ENCODE data around the gene JAGN1. TPM values are rescaled to one million over a fixed set of nuclear protein-coding genes. Genes with fewer than 3 reads are reported as not detected.
"Not testable (repeated sequence)": the region's sequence is repeated elsewhere in the genome, so short reads cannot be mapped to it uniquely, and the experiment has no call there.

JAGN1 gene
- total RNA-seq, 2 experiments from 2014 or later, result 14.4 to 15.1 TPM

- intact Hi-C loops (cut with DNase I, micrococcal nuclease), result loop anchor here (2.0 to 10.0 kb wide), 3 partner anchors 51 to 349 kb away; partner anchors contain the start of genes EMC3 (in 1 of the 2) and VHL (in 1 of the 2)
- DNase-seq, result no peak
- Mint-ChIP-seq H3K9me3 (no peaks in the 10 kb centered on the region), H3K27ac (peak overlapping the region; percentile 99), H3K27me3 (no peaks in the 10 kb centered on the region), H3K36me3 (ENCODE audit: low read depth) (peaks cover 38% of the 10 kb centered on the region), H3K4me1 (ENCODE audit: low read depth) (peaks cover 57% of the 10 kb centered on the region), H3K4me3 (no peak overlapping the region)
- ATAC-seq (ENCODE audit: poor library complexity), result no peak
- no peaks in the 10 kb centered on the region for H3K9me3 ChIP-seq (ENCODE audit: control insufficient read depth in 1 of 2, insufficient read depth in 1 of 2, low read length in 2 of 2)
- H3K27ac ChIP-seq (ENCODE audit: low read depth in 1 of 2, low read length in 2 of 2), result no peak overlapping the region
- H3K4me1 ChIP-seq (ENCODE audit: insufficient read depth, low read length), result peaks cover 45% of the 10 kb centered on the region
- H3K4me3 ChIP-seq (ENCODE audit: low read length), result no peak overlapping the region
- H3K36me3 ChIP-seq (ENCODE audit: insufficient read depth, low read length), result peaks cover 30% of the 10 kb centered on the region
- TF ChIP-seq CTCF (IDR thresholded peaks at IDR 0.05), result no peak
- POLR2A ChIA-PET, result interaction anchor here (4.1 to 5.1 kb wide), 2 partner anchors 11 to 15 kb away, joined by 66 to 86 read pairs; partner anchors contain the start of gene PRRT3
- H3K27me3 ChIP-seq (ENCODE audit: control insufficient read depth in 1 of 2, insufficient read depth in 2 of 2, low read length in 2 of 2), result no peaks in the 10 kb centered on the region
- CTCF ChIA-PET, result interaction anchor here (1.9 kb wide), 1 partner anchor 15 kb away, joined by 4 read pairs; the partner anchor contains the start of gene PRRT3
Measured at GRCh38 chr3:9935966-9936510, 45.6 kb downstream of the JAGN1 start.

GRCh38 chr3:9937486-9938238 lies 47.3 kb downstream of the JAGN1 start:
- intact Hi-C loops (cut with DNase I, micrococcal nuclease), result loop anchor here in 1 of 2 experiments (10.0 kb wide), 2 partner anchors 207 to 347 kb away; partner anchors contain the start of gene VHL

GRCh38 chr3:9938966-9939365 lies 48.6 kb downstream of the JAGN1 start:
- ChIA-PET POLR2A (no interaction called here), CTCF (no interaction called here)
- Histone ChIP-seq H3K27ac (ENCODE audit: low read depth in 1 of 2, low read length in 2 of 2) (no peak overlapping the region), H3K4me1 (ENCODE audit: insufficient read depth, low read length) (peaks cover 23% of the 10 kb centered on the region), H3K4me3 (ENCODE audit: low read length) (no peak overlapping the region), H3K36me3 (ENCODE audit: insufficient read depth, low read length) (peaks cover 36% of the 10 kb centered on the region), H3K9me3 (ENCODE audit: control insufficient read depth in 1 of 2, insufficient read depth in 1 of 2, low read length in 2 of 2) (no peaks in the 10 kb centered on the region), H3K27me3 (ENCODE audit: control insufficient read depth in 1 of 2, insufficient read depth in 2 of 2, low read length in 2 of 2) (no peaks in the 10 kb centered on the region)
- no peak overlapping the region for H3K4me3 Mint-ChIP-seq
- DNase-seq (no peak), ATAC-seq (ENCODE audit: poor library complexity) (no peak)
- no peak for TF ChIP-seq CTCF (IDR thresholded peaks at IDR 0.05)
- intact Hi-C loops (cut with DNase I, micrococcal nuclease), result loop anchor here in 1 of 2 experiments (10.0 kb wide), 2 partner anchors 206 to 346 kb away; partner anchors contain the start of gene VHL
- no peaks in the 10 kb centered on the region for H3K9me3 Mint-ChIP-seq
- peaks cover 31% of the 10 kb centered on the region for H3K4me1 Mint-ChIP-seq (ENCODE audit: low read depth)
- no peak overlapping the region for H3K27ac Mint-ChIP-seq
- H3K27me3 Mint-ChIP-seq, result no peaks in the 10 kb centered on the region
- peaks cover 51% of the 10 kb centered on the region for H3K36me3 Mint-ChIP-seq (ENCODE audit: low read depth)

More at GRCh38 chr3:9937486-9938238, 47.3 kb downstream of the JAGN1 start:
- Histone ChIP-seq H3K36me3 (ENCODE audit: insufficient read depth, low read length) (peaks cover 36% of the 10 kb centered on the region), H3K4me1 (ENCODE audit: insufficient read depth, low read length) (peaks cover 33% of the 10 kb centered on the region), H3K9me3 (ENCODE audit: control insufficient read depth in 1 of 2, insufficient read depth in 1 of 2, low read length in 2 of 2) (no peaks in the 10 kb centered on the region), H3K27ac (ENCODE audit: low read depth in 1 of 2, low read length in 2 of 2) (no peak overlapping the region), H3K4me3 (ENCODE audit: low read length) (no peak overlapping the region), H3K27me3 (ENCODE audit: control insufficient read depth in 1 of 2, insufficient read depth in 2 of 2, low read length in 2 of 2) (no peaks in the 10 kb centered on the region)
- ATAC-seq (ENCODE audit: poor library complexity), result no peak
- TF ChIP-seq CTCF (IDR thresholded peaks at IDR 0.05), result no peak
- DNase-seq, result no peak
- POLR2A ChIA-PET, result interaction anchor here (0.8 kb wide), 1 partner anchor 129 kb away, joined by 3 read pairs; no protein-coding TSS in a partner anchor
- H3K27me3 Mint-ChIP-seq, result no peaks in the 10 kb centered on the region
- no peak overlapping the region for H3K27ac Mint-ChIP-seq
- H3K36me3 Mint-ChIP-seq (ENCODE audit: low read depth), result peaks cover 50% of the 10 kb centered on the region
- CTCF ChIA-PET, result no interaction called here
- no peak overlapping the region for H3K4me3 Mint-ChIP-seq
- H3K4me1 Mint-ChIP-seq (ENCODE audit: low read depth), result peaks cover 44% of the 10 kb centered on the region
- H3K9me3 Mint-ChIP-seq, result no peaks in the 10 kb centered on the region

GRCh38 chr3:9939906-9940305 lies 49.5 kb downstream of the JAGN1 start:
- CTCF ChIA-PET; H3K4me3 ChIP-seq (ENCODE audit: low read length); H3K27ac Mint-ChIP-seq; ATAC-seq (ENCODE audit: poor library complexity); H3K9me3 Mint-ChIP-seq; H3K4me3 Mint-ChIP-seq; H3K27me3 Mint-ChIP-seq; H3K27ac ChIP-seq (ENCODE audit: low read depth in 1 of 2, low read length in 2 of 2); POLR2A ChIA-PET; H3K27me3 ChIP-seq (ENCODE audit: control insufficient read depth in 1 of 2, insufficient read depth in 2 of 2, low read length in 2 of 2); DNase-seq; H3K9me3 ChIP-seq (ENCODE audit: control insufficient read depth in 1 of 2, insufficient read depth in 1 of 2, low read length in 2 of 2): not testable (repeated sequence)
- peaks cover 22% of the 10 kb centered on the region for H3K4me1 Mint-ChIP-seq (ENCODE audit: low read depth)
- peaks cover 46% of the 10 kb centered on the region for H3K36me3 Mint-ChIP-seq (ENCODE audit: low read depth)
- H3K36me3 ChIP-seq (ENCODE audit: insufficient read depth, low read length), result peaks cover 39% of the 10 kb centered on the region
- intact Hi-C loops (cut with DNase I, micrococcal nuclease), result loop anchor here in 1 of 2 experiments (10.0 kb wide), 2 partner anchors 205 to 345 kb away; partner anchors contain the start of gene VHL
- H3K4me1 ChIP-seq (ENCODE audit: insufficient read depth, low read length), result peaks cover 13% of the 10 kb centered on the region

All from CD4-positive, alpha-beta T cell (primary cell).